Ectodermal cell (in vitro differentiated cells): ENCODE measurements around the gene SAMMSON. TPM values are rescaled to one million over a fixed set of nuclear protein-coding genes. Genes with fewer than 3 reads are reported as not detected.

Experiments
- H3K27ac ChIP-seq: 2 replicates; pipeline ENCODE4 v1.7.0; 2013; ENCODE audit warnings: mild to moderate bottlenecking, low read depth, low read length; ENCODE audit not compliant: insufficient read depth, poor library complexity, severe bottlenecking
- H3K27me3 ChIP-seq: 2 replicates; pipeline ENCODE4 v1.7.0; 2013; ENCODE audit warnings: mild to moderate bottlenecking, low read length; ENCODE audit not compliant: insufficient read depth, control insufficient read depth, poor library complexity, severe bottlenecking
- H3K36me3 ChIP-seq: one replicate; pipeline ENCODE4 v1.7.0; 2013; ENCODE audit warnings: low read length; ENCODE audit not compliant: control insufficient read depth, insufficient read depth
- H3K4me1 ChIP-seq: one replicate; pipeline ENCODE4 v1.7.0; 2013; ENCODE audit warnings: low read length; ENCODE audit not compliant: control insufficient read depth, insufficient read depth
- H3K4me3 ChIP-seq: 2 replicates; pipeline ENCODE4 v1.7.0; 2013; ENCODE audit warnings: low read depth, low read length, control low read depth; ENCODE audit not compliant: insufficient read depth
- H3K9me3 ChIP-seq: 2 replicates; pipeline ENCODE4 v1.7.0; 2013; ENCODE audit warnings: mild to moderate bottlenecking, low read length, moderate library complexity; ENCODE audit not compliant: control insufficient read depth
- WGBS, 2 experiments: methylation state at CpG; one replicate each; pipeline ENCODE4 v1.1.7; 2013; ENCODE audit warnings: missing lambda C conversion rate in 2 of 2; 5-methylcytosine and 5-hydroxymethylcytosine counted together
- polyA plus RNA-seq, 4 experiments: library from polyadenylated mRNA; stranded (reverse); fragments of 50-300 nt; gene quantifications; one replicate each; pipeline ENCODE4 v1.2.3, GENCODE V29; 2013

SAMMSON gene
- not detected for polyA plus RNA-seq (2013, experiment 1 of 4)
- not detected for polyA plus RNA-seq (2013, experiment 2 of 4)
- not detected for polyA plus RNA-seq (2013, experiment 3 of 4)
- not detected for polyA plus RNA-seq (2013, experiment 4 of 4)

DNA sequence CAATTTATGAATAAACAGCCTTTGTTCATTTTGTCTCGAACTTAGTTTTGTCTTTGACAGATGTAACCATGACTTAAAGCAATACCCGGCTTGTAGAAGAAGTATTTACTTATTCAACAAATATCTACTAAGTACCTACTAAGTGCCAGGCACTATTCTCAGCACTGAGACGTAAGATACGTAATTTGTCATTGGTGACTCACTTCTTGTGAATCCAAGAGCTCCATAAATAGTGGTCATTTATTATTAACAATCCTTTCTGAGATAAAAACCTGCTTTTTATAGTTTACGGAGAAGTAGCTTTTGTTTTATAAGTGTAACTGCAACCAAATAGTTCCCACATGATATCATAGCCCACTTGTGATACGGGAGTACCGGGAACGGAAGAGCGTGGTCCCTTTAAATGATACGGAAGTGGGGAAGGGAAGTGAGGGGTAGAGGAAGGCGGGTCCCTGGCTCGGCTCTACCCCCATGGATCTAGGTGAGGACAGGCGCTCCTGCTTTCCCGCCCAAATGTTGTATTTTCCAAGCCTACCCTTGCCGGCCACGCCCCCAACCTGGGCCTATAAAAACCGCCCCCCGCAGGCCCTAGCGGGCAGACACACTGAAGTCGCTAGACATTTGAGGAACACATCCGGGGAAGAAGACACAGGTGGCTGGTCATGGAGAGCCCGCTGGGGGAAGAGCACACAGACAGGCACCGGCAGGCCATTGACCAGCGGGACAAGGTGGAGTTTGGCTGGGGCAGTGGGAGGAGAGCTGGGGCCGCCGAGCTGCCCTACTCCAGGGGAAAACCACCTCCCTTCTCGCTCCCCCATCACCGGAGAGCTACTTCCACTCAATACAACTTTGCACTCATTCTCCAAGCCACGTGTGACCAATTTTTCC is at the start of gene SAMMSON:
TSS of gene SAMMSON (plus strand) at position 594 of the 888 bp plus-strand sequence.
- no peak within 1 kb of the TSS for H3K27ac ChIP-seq
- H3K9me3 ChIP-seq: no peaks in the 10 kb centered on the region
- H3K4me1 ChIP-seq: peaks cover 5% of the 10 kb centered on the region
- no peaks in the 10 kb centered on the region for H3K36me3 ChIP-seq
- no peaks in the 10 kb centered on the region for H3K27me3 ChIP-seq
- H3K4me3 ChIP-seq: no peak within 1 kb of the TSS
- 93 to 94% methylated on average over 28 to 29 of the region's 29 CpGs for WGBS, 2 experiments

DNA sequence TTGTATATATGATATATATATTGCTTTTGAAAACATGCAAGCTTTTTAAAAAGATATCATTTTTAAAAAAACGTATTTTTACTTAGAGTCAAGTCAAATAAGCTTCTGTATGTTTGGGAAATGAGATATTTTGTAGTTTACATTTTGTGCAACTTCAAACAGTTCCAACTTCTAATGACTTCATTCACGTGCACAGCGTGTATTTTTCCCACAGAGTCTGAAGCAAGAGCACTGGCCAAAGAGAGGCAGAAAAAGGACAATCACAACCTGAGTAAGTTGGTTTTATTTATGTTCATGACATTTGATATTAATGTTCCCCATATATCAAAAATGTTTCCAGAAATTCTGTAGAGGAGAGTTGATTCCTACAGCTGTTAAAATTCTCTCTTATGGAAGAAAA is 47.9 kb upstream of the SAMMSON start:
- Histone ChIP-seq H3K27me3 (no peaks in the 10 kb centered on the region), H3K9me3 (no peaks in the 10 kb centered on the region), H3K27ac (no peak overlapping the region), H3K4me3 (no peak overlapping the region), H3K36me3 (no peaks in the 10 kb centered on the region), H3K4me1 (no peaks in the 10 kb centered on the region)
- WGBS, 2 experiments: 83 to 96% methylated on average over 2 to 3 of the region's 3 CpGs

DNA sequence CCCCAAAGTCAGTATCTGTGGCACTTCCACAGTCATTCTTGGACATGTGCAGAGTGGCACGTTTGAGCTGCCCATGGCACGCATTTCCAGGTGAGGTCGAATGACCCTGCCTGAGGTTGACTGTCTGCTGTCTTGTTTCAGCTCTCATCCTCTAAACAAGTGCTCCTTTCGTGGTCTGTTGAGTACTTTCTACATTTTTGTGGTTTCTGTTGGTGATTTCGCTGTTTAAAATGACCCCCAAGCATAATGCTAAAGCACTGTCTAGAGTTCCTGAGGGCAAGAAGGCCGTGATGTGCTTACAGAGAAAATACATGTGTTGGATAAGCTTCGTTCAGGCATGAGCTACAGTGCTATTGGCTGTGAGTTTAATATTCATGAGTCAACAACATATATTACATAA is 40.0 kb upstream of the SAMMSON start:
- H3K4me1 ChIP-seq: no peaks in the 10 kb centered on the region
- 89 to 95% methylated on average over 6 to 7 of the region's 7 CpGs for WGBS, 2 experiments

DNA sequence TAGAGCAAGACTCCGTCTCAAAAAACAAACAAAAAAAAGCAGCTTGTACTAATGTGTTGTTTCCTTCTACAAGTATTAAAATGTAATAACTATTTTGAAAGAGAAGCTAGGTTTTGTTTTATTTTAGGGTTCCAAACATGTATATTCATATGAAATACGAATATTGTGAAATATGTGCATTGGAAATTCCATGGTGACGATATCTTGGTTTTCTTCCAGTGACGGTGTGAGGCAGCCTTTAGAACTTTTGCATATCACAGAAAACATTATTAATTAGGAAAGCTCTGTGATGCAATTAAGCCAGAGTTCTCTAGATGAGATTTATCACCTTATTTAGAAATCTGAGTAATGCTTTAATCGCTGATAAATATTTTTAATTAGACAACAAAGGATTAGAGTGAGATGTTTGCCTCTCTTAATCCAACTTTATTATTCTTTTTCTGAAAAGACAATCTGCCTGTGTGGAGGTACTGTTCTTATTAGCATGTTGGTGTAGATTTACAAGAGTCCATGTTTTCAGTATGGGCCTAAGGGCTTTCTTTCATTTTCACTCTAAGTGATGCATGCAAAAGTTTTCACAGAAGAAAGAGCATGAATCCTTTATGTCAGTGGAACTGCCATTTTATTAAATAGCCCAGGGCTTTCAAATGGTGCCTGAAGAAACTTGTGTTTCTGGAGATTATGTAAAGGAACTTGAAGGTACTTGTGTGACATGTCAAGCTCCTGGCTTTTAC is 37.7 kb upstream of the SAMMSON start:
- Histone ChIP-seq H3K4me1 (no peaks in the 10 kb centered on the region), H3K36me3 (no peaks in the 10 kb centered on the region), H3K27ac (no peak overlapping the region), H3K27me3 (no peaks in the 10 kb centered on the region), H3K9me3 (no peaks in the 10 kb centered on the region), H3K4me3 (no peak overlapping the region)
- WGBS, 2 experiments: 94 to 100% methylated on average over 3 to 4 of the region's 5 CpGs

More for the DNA sequence above, 40.0 kb upstream of the SAMMSON start:
- Histone ChIP-seq H3K27me3 (no peaks in the 10 kb centered on the region), H3K36me3 (no peaks in the 10 kb centered on the region), H3K27ac (no peak overlapping the region), H3K4me3 (no peak overlapping the region), H3K9me3 (no peaks in the 10 kb centered on the region)

DNA sequence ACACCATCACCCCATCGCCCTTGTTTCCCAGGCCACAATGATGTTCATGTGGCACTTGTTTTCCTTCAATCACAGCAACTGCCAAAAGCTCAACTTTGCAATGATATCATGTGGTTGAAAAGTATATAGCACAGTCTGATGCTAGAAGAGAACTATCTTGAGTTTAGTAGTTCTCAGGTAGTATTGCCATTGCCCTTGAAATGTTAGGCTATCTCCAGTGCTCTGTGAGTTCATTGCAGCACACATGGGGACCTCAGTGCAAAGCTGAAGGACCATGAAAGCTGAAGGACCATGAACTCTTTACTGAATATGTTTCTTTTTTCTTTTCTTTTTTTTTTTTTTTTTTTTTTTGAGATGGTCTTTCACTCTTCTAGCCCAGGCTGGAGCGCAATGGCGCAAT is 35.9 kb upstream of the SAMMSON start:
- 96 to 97% methylated on average over 3 of the region's 3 CpGs for WGBS, 2 experiments
- H3K27ac ChIP-seq: no peak overlapping the region

DNA sequence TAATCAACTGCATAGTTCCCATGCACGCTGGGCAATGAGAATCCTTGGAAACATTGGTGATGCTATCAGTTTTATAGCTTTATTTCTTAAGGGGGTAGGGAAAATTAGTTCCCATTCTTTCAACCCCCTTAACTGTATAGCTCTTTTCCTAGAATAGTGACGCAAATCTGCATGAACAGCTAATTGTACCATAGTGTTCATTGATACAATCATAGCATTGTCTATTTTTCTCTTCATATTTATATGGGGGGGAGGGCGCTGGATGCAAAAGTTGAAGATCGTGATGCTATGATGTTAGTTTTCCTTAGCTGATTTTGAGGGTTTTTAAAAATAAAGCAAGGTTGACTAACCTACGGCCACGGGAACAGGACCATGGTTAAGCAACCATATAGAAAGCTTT is 32.4 kb upstream of the SAMMSON start:
- WGBS, 2 experiments: 90 to 95% methylated on average over 5 to 6 of the region's 6 CpGs
- H3K27me3 ChIP-seq: no peaks in the 10 kb centered on the region
- H3K36me3 ChIP-seq: no peaks in the 10 kb centered on the region
- no peak overlapping the region for H3K4me3 ChIP-seq
- no peaks in the 10 kb centered on the region for H3K9me3 ChIP-seq
- no peaks in the 10 kb centered on the region for H3K4me1 ChIP-seq
- no peak overlapping the region for H3K27ac ChIP-seq

More for the DNA sequence above, 35.9 kb upstream of the SAMMSON start:
- Histone ChIP-seq H3K36me3 (no peaks in the 10 kb centered on the region), H3K27me3 (no peaks in the 10 kb centered on the region), H3K4me1 (no peaks in the 10 kb centered on the region), H3K9me3 (no peaks in the 10 kb centered on the region), H3K4me3 (no peak overlapping the region)

DNA sequence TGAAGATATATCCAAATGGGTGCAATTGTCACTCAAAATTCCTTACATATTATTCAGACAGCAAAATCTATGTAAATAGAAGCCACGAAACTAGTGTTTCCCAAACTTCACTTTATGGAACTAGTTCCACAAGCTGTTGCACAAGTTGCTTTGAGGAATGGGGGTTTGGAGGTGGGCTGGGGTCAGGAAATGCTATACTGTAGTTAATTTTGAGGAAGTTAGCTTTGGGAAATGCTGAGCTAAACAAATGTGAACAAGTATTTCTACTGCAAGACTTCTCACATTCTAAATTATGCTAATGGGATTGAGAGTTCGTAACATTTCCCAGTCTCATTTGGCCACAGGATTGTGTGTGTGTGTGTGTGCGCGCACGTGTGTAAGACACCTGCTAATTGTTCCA is 28.7 kb upstream of the SAMMSON start:
- Histone ChIP-seq H3K27ac (no peak overlapping the region), H3K27me3 (no peaks in the 10 kb centered on the region), H3K4me3 (no peak overlapping the region), H3K9me3 (no peaks in the 10 kb centered on the region), H3K36me3 (no peaks in the 10 kb centered on the region), H3K4me1 (no peaks in the 10 kb centered on the region)
- WGBS, 2 experiments: 89 to 100% methylated on average over 5 of the region's 5 CpGs

DNA sequence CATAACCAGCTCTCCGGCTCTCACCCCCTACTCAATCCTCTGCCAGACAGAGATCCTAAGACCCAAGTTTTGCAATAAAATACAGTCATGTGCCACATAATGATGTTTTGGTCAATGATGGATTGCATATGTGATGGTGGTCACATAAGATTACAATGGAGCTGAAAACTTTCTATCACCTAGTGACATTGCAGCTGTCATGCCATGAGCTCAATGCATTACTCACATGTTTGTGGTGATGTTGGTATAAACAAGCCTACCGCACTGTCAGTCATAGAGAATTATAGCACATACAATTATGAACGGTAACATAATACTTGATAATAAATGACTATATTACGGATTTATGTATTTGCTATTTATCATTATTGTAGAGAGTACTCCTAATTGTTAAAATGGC is 26.9 kb upstream of the SAMMSON start:
- no peak overlapping the region for H3K27ac ChIP-seq
- no peaks in the 10 kb centered on the region for H3K4me1 ChIP-seq
- no peak overlapping the region for H3K4me3 ChIP-seq
- WGBS, 2 experiments: 87 to 90% methylated on average over 1 to 2 of the region's 4 CpGs
- H3K27me3 ChIP-seq: no peaks in the 10 kb centered on the region
- H3K9me3 ChIP-seq: no peaks in the 10 kb centered on the region
- H3K36me3 ChIP-seq: no peaks in the 10 kb centered on the region

DNA sequence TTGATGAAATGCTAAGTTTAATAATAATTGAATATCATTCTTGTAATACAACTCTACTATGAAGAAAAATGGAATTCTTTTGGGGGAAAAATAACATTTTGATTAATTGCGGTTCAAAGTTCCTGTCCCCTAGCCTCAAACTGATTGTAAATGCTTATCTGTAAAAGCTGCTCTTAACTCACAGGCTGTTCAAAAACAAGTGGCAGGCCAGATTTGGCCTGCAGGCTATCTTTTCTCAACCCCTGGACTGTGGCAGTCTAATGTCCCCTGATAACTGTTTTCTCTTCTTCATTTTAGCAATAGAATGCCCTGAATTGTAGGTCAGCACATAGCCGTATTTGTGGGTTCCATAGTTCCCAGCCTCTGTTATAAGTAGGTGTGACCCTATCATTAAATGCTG is 23.5 kb upstream of the SAMMSON start:
- Histone ChIP-seq H3K9me3 (no peaks in the 10 kb centered on the region), H3K4me1 (no peaks in the 10 kb centered on the region), H3K4me3 (no peak overlapping the region), H3K36me3 (no peaks in the 10 kb centered on the region), H3K27ac (no peak overlapping the region), H3K27me3 (no peaks in the 10 kb centered on the region)
- 96 to 97% methylated on average over 2 of the region's 2 CpGs for WGBS, 2 experiments
